NCI-H345 treated with DMSO at 0.1 percent for 48 hours (cell line): ENCODE measurements around the gene HOXD11.

Experiments
- DNase-seq: peaks from one replicate; lab custom pipeline; 2025; ENCODE audit not compliant: unreplicated experiment; lab: John Stamatoyannopoulos, UW

Gene HOXD11

GRCh38 chr2:176147800-176148496 lies 40.9 kb downstream of the HOXD11 start:
- DNase-seq, result no peak

GRCh38 chr2:176148751-176149421 lies 41.8 kb downstream of the HOXD11 start:
- DNase-seq, result no peak

- no peak for DNase-seq
Observed at GRCh38 chr2:176149481-176149938, 42.4 kb downstream of the HOXD11 start.

- no peak for DNase-seq
Observed at GRCh38 chr2:176149939-176150583, 43.0 kb downstream of the HOXD11 start.

GRCh38 chr2:176150584-176151441 lies 43.7 kb downstream of the HOXD11 start:
- DNase-seq, result no peak

- peak; percentile 29 for DNase-seq
Observed at GRCh38 chr2:176151442-176152287, 44.6 kb downstream of the HOXD11 start, which contains the start of gene HOXD4. TSS of gene HOXD4 (plus strand) at chr2:176151550. CDS start at chr2:176151634, 84 bp downstream.

- no peak for DNase-seq
Observed at GRCh38 chr2:176152350-176153181, 45.5 kb downstream of the HOXD11 start.

- no peak for DNase-seq
Observed at GRCh38 chr2:176154576-176155252, 47.6 kb downstream of the HOXD11 start.

- no peak for DNase-seq
Observed at GRCh38 chr2:176155356-176156044, 48.4 kb downstream of the HOXD11 start.

- DNase-seq, result no peak
Observed at GRCh38 chr2:176156301-176156806, 49.3 kb downstream of the HOXD11 start.

GRCh38 chr2:176156807-176157498 lies 49.9 kb downstream of the HOXD11 start, which contains the start of gene HOXD3:
TSS of gene HOXD3 (plus strand) at chr2:176157307. CDS start at chr2:176169115, 11,808 bp downstream.
- no peak for DNase-seq

- DNase-seq, result peak; percentile 52
Observed at GRCh38 chr2:176157499-176158185, 50.6 kb downstream of the HOXD11 start.

- peak; percentile 59 for DNase-seq
Observed at GRCh38 chr2:176158186-176158591, 51.1 kb downstream of the HOXD11 start.

- DNase-seq, result no peak
Observed at GRCh38 chr2:176158855-176159662, 52.0 kb downstream of the HOXD11 start.
